Lower lobe of right lung (tissue), 2 donors: ENCODE measurements around the gene CELF4. TPM values are rescaled to one million over a fixed set of nuclear protein-coding genes. Genes with fewer than 3 reads are reported as not detected.

Experiments used
- ATAC-seq, 2 donors: fragments of 200-7000 bp; cut with Tn5 transposase; one replicate each; pipeline ENCODE4 v1.9.1; 2020 to 2022; ENCODE audit warnings: mild to moderate bottlenecking in 2 of 2, moderate library complexity in 2 of 2
- DNase-seq: peaks from one replicate; pipeline ENCODE4 v3.0.0-alpha.2; 2020
- H3K27ac ChIP-seq: fragments of 200-600 bp; one replicate; pipeline ENCODE4 v1.8.0; 2022
- H3K27me3 ChIP-seq: fragments of 200-600 bp; one replicate; pipeline ENCODE4 v1.8.0; 2022; ENCODE audit warnings: low read depth
- H3K36me3 ChIP-seq: fragments of 200-600 bp; one replicate; pipeline ENCODE4 v1.8.0; 2022; ENCODE audit warnings: mild to moderate bottlenecking
- H3K4me1 ChIP-seq: fragments of 200-600 bp; one replicate; pipeline ENCODE4 v1.8.0; 2022
- H3K4me3 ChIP-seq: fragments of 200-600 bp; one replicate; pipeline ENCODE4 v1.8.0; 2022; ENCODE audit warnings: mild to moderate bottlenecking
- H3K9me3 ChIP-seq: fragments of 200-600 bp; one replicate; pipeline ENCODE4 v1.8.0; 2022
- intact Hi-C: fragments of 100-400 bp; cut with DNase I; formaldehyde crosslinking; loops from one replicate; pipeline ENCODE4 v1.11.0; 2022
- total RNA-seq: library from RNA; stranded (reverse); fragmentation: NEBNext Ultra II Directional; extraction: Animal tissue kit (Norgen Biotek cat#: 25700); gene quantifications from one replicate; pipeline ENCODE4 v1.2.1, GENCODE V29; 2021
- TF ChIP-seq, protein P1 (sequence below): fragments of 200-600 bp; IDR thresholded peaks from one replicate; pipeline ENCODE4 v1.8.0; 2022; ENCODE audit warnings: antibody characterized with exemption, mild to moderate bottlenecking
- donor health status: DM: no; HTN: yes; CAD: no; lungs with severe emphysema.

Gene CELF4
- total RNA-seq, 1 donor from 2014 or later: 0.38 TPM

DNA sequence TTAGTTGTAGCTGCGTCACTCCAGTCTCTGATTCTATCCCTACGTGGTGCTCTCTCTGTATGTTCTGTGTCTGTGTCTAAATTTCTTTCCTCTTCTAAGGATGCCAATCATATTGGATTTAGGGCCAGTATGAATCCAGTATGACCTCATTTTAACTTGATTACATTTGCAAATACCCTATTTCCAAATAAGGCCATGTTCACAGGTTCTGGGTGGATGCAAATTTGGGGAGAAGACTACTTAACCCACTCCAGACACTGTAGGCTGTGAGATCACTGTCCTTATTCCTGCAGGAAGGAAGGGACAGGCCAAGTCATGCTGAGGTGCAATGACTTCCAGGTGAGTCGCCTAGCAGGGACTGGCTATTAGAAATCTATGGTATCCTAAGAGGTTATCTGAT is 272.2 kb downstream of the CELF4 start:
- TF ChIP-seq, protein P1, sequence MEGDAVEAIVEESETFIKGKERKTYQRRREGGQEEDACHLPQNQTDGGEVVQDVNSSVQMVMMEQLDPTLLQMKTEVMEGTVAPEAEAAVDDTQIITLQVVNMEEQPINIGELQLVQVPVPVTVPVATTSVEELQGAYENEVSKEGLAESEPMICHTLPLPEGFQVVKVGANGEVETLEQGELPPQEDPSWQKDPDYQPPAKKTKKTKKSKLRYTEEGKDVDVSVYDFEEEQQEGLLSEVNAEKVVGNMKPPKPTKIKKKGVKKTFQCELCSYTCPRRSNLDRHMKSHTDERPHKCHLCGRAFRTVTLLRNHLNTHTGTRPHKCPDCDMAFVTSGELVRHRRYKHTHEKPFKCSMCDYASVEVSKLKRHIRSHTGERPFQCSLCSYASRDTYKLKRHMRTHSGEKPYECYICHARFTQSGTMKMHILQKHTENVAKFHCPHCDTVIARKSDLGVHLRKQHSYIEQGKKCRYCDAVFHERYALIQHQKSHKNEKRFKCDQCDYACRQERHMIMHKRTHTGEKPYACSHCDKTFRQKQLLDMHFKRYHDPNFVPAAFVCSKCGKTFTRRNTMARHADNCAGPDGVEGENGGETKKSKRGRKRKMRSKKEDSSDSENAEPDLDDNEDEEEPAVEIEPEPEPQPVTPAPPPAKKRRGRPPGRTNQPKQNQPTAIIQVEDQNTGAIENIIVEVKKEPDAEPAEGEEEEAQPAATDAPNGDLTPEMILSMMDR: no peak
- no peak overlapping the region for H3K27ac ChIP-seq
- ATAC-seq (no peak), DNase-seq (no peak)
- H3K27me3 ChIP-seq: no peaks in the 10 kb centered on the region
- no peak overlapping the region for H3K4me3 ChIP-seq
- no peaks in the 10 kb centered on the region for H3K9me3 ChIP-seq
- no peaks in the 10 kb centered on the region for H3K36me3 ChIP-seq
- intact Hi-C loops: no loop called here
- no peaks in the 10 kb centered on the region for H3K4me1 ChIP-seq

- Histone ChIP-seq H3K27ac (no peak overlapping the region), H3K27me3 (no peaks in the 10 kb centered on the region), H3K4me1 (no peaks in the 10 kb centered on the region), H3K36me3 (no peaks in the 10 kb centered on the region), H3K4me3 (no peak overlapping the region), H3K9me3 (no peaks in the 10 kb centered on the region)
- TF ChIP-seq, protein P1: no peak
- intact Hi-C loops: no loop called here
- no peak for DNase-seq
- ATAC-seq: no peak
Measured at GRCh38 chr18:37289423-37289822, 276.2 kb downstream of the CELF4 start.

GRCh38 chr18:37287601-37288000 is 278.0 kb downstream of the CELF4 start:
- no peak overlapping the region for H3K27ac ChIP-seq
- no peaks in the 10 kb centered on the region for H3K4me1 ChIP-seq
- H3K4me3 ChIP-seq: no peak overlapping the region
- H3K36me3 ChIP-seq: no peaks in the 10 kb centered on the region
- DNase-seq (no peak), ATAC-seq (no peak)
- TF ChIP-seq, protein P1: no peak
- H3K27me3 ChIP-seq: no peaks in the 10 kb centered on the region
- intact Hi-C loops: no loop called here
- no peaks in the 10 kb centered on the region for H3K9me3 ChIP-seq

GRCh38 chr18:37286801-37287200 is 278.8 kb downstream of the CELF4 start:
- Histone ChIP-seq H3K27me3 (no peaks in the 10 kb centered on the region), H3K4me1 (no peaks in the 10 kb centered on the region), H3K36me3 (no peaks in the 10 kb centered on the region), H3K27ac (no peak overlapping the region), H3K9me3 (no peaks in the 10 kb centered on the region), H3K4me3 (no peak overlapping the region)
- TF ChIP-seq, protein P1: no peak
- DNase-seq (no peak), ATAC-seq (no peak)
- intact Hi-C loops: no loop called here

GRCh38 chr18:37285825-37286224 is 279.8 kb downstream of the CELF4 start:
- Histone ChIP-seq H3K27ac (no peak overlapping the region), H3K4me3 (no peak overlapping the region), H3K36me3 (no peaks in the 10 kb centered on the region), H3K4me1 (no peaks in the 10 kb centered on the region), H3K9me3 (no peaks in the 10 kb centered on the region), H3K27me3 (no peaks in the 10 kb centered on the region)
- DNase-seq: no peak
- no peak for ATAC-seq
- TF ChIP-seq, protein P1: no peak
- intact Hi-C loops: no loop called here

GRCh38 chr18:37284260-37284659 is 281.3 kb downstream of the CELF4 start:
- intact Hi-C loops: no loop called here
- no peak for DNase-seq
- ATAC-seq: no peak
- H3K27ac ChIP-seq: no peak overlapping the region
- TF ChIP-seq, protein P1: no peak
- H3K36me3 ChIP-seq: no peaks in the 10 kb centered on the region
- no peak overlapping the region for H3K4me3 ChIP-seq
- no peaks in the 10 kb centered on the region for H3K9me3 ChIP-seq
- H3K4me1 ChIP-seq: no peaks in the 10 kb centered on the region
- no peaks in the 10 kb centered on the region for H3K27me3 ChIP-seq
